Stimulated activated CD8-positive, alpha-beta memory T cell treated with anti-CD3 and anti-CD28 coated beads, Interleukin-12 subunit alpha, Interleukin-12 subunit beta, amount 100 ng/mL, for 1 hour (primary cell): ENCODE data around the gene SAMD4B.
A peak's percentile ranks its signal among the peaks of the same experiment; 100 is the strongest.

ENCODE experiments used
- DNase-seq: peaks from one replicate; pipeline ENCODE4 v3.0.0-alpha.2; 2020; ENCODE audit warnings: low read depth

The SAMD4B gene

GRCh38 chr19:39397360-39398296, 55.4 kb downstream of the SAMD4B start:
- DNase-seq = peak; percentile 92

DNA sequence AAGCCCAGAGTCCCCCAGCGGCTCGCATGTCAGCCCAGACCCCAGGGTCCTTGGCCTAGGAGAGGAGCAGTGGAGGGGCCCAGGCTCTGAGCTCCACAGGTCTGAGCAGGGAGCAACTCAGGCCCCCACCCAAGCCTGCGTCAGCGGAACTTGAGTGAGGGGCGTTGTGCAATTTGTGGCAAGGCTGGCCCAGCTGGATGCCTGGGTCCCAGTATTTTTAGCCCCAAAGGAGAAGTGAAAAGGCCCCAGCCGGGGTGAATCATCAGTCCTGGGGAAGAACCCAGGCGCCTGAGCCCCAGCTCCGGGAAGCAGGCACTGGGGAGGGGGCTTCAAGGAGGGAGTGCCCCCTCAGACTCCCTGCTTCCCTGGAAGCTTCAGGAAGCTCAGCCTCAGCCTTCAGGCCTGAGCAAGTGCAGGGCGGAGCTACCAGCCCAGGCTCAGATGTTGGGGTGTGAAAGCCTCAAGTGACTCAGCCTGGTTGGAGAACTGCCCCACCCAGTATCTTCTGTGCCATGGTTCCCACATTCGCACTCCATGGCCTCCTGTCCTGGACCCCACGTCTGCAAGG, 56.2 kb downstream of the SAMD4B start:
- no peak for DNase-seq

DNA sequence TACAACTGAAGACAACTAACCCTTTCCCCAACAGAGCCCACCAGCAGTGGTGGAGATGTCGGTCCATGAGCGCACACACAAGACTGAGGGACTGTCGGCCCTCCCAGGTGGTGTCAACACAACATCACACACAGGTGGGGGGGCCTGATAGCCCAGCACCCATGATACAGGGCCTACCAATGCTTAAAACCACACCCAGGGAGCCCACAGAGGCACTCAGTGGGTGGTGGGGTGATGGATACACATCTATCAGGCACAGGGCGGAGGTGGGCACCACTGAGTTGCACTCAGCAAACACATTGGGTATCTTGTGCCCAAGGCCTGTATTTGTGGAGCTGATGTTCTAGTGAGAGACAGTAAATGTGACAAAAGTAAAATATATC, 57.4 kb downstream of the SAMD4B start:
- DNase-seq = no peak

DNA sequence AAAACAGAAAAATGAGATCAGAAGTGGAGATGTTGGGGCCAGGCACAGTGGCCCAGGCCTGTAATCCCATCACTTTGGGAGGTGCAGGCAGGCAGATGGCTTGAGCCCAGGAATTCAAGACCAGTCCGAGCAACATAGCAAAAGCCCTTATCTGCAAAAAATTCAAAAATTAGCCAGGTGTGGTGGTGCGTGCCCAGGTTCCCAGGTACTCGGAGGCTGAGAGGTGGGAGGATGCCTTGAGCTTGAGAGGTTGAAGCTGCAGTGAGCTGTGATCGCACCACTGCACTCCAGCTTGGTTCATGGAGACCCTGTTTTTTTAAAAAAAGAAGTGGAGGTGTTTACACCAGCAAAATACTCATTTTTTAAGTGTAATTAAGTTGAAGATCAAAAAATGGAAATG, 57.8 kb downstream of the SAMD4B start:
- no peak for DNase-seq

GRCh38 chr19:39401070-39401548, 58.9 kb downstream of the SAMD4B start:
- DNase-seq = no peak

GRCh38 chr19:39401549-39402345, 59.5 kb downstream of the SAMD4B start:
- peak; percentile 78 for DNase-seq

DNA sequence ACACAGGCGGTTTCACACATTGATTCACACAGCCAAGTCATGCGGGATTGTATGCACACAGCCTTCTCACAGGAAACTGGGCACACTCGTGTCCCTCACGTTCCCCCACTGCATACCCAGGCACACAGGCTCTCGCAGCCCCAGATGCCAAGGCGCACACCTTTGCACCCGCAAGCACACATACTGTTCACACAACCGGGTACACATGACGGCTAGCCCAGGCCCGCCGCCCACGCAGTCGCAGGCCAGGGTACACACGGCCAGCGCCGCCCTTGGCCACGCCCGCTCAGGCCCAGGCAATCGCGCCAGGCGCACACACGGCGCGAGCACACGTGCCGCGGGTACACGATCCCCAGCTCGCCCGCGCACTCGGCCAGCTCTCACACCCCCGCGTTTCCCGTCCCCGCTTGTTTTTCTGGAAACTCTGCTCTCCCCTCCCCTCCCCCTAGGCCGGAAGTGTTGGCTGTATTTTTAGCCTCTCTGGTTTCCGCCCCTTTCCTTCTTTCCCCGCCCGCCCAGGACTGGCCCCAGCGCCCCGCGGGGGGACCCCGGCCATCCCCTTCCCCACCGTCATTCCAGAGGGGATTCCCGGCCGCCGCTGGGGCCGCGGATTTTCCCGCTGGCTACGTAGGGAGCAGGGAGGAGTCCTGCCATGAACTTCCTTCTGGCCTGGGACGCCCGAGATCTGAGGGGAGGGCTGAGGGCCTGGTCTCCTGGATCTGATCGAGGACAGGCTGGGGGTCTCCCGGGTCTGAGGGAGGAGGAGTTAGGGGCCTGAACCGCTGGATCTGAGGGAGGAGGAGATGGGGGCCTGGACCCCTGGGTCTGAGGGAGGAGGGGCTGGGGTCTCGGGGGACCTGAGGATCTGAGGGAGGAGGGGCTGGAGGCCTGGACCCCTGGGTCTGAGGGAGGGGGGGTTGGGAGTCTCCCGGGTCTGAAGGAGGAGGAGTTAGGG, 60.4 kb downstream of the SAMD4B start:
- peak; percentile 85 for DNase-seq

DNA sequence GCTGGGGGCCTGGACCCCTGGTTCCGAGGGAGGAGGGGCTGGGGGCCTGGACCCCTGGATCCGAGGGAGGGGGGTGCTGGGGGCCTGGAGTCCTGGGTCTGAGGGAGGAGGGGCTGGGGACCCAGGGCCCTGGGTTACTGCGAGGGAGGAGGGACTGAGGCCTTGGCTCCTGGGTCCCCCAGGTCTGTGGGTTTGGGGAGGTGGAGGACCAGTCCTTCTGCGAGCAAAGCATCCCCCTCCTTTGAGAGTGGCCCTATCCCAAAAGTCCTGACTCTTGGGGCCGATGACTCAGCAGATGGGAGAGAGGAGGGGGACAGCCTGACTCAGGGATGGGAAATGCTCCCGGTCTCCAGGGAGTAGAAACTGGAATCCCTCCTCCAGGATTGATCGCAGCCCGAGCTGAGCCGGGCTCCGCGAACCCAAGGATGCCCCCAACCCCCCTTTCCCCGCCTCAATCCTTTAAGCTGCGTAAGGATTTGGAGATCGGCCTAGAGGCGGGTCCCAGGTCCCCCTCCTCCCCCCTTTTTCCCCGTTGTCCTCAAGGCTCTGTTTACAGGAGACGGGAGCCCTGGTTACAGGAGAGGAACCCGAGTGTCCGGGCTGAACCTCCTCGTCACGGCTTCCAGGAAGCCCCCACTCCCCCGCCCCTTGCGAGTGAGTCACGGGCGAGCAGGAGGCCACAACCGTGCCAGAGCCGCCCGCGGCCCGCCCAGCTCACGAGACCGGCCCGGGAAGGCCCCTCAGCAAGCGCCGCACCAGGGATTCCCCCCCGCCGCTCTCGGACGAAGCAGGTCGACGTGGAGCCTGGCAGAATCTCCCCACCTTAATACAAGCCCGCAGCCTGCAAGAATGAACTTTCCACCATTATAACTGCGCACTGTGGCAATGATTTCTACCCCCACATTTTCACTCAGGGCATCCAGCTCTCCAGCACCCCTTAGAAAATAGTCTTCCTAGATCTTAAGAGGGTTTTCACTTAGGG, 61.4 kb downstream of the SAMD4B start:
- peak; percentile 96 for DNase-seq

DNA sequence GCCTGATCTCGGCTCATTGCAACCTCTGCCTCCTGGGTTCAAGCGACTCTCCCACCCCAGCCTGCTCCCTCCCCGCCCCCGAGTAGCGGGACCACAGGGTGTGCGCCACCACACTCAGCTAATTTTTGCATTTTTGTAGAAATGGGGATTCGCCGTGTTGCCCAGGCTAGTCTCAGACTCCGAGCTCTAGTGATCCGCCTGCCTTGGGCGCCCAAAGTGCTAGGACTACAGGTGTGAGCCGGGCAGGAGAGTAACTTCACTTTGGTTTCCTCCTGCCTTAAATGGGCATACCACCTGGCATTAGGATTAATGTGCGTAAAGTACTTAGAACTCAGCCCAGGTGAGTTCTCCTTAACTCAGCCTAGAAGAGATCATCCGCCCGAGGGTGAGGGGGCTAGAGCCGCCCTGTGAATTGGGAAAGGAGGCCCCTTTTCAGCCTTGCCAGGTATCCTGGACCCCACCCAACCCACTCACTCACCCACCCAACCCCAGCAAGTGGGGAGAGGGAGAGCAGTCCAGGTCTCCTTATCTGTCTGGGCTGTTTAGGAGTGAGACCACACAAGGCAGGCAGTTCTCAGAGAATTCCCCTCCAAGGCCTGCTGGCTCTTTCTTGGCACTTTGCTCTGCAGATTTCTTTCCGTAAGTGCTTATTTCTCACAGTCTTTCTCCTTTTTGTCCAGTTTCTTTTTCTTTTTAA, 63.2 kb downstream of the SAMD4B start:
- no peak for DNase-seq

DNA sequence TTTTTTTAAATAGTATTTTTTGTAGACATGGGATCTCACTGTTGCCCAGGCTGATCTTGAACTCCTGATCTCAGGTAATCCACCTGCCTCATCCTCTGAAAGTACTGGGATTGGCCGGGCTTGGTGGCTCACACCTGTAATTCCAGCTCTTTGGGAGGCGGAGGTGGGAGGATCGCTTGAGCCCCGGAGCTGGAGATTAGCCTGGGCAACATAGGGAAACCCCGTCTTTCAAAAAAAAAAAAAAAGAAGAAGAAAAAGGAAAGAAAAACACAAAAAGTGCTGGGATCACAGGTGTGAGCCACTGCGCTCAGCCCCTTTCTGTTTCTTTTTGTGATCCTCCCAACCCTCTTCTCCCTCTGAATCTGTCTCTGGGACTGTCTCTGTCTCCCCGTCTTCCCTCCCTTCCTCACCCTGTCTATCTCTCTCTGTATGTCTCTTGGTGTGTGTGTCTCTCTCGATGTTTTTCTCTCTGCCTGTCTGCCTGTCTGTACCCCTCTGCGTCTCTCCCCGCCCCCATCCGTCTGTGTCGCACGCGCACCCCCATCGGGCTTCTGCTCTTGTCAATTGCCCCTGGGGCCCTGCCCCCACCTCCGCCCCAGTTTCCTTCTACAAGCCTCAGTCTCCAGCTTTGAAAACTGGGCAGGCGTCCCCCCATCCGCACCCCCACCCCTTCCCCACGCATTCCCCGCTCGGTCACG, 63.9 kb downstream of the SAMD4B start:
- peak; percentile 89 for DNase-seq

GRCh38 chr19:39406656-39407409, 64.6 kb downstream of the SAMD4B start, which contains the start of gene ZFP36:
ZFP36 (plus strand) TSS chr19:39406847; CDS start chr19:39406905, 58 bp downstream.
- peak; percentile 87 for DNase-seq

DNA sequence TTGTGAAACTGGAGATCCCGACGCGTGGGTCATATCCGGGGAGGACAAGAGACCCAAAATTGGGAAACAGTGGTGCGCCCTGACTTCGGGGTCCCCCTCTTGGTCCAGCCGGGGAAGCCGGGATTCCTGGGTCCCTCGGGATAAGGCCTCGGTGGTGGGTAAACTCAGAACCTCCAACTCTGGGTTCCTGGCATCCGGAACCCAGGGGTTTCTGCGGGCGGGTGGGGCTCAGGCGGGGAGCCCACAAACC, 65.1 kb downstream of the SAMD4B start:
- DNase-seq = no peak

DNA sequence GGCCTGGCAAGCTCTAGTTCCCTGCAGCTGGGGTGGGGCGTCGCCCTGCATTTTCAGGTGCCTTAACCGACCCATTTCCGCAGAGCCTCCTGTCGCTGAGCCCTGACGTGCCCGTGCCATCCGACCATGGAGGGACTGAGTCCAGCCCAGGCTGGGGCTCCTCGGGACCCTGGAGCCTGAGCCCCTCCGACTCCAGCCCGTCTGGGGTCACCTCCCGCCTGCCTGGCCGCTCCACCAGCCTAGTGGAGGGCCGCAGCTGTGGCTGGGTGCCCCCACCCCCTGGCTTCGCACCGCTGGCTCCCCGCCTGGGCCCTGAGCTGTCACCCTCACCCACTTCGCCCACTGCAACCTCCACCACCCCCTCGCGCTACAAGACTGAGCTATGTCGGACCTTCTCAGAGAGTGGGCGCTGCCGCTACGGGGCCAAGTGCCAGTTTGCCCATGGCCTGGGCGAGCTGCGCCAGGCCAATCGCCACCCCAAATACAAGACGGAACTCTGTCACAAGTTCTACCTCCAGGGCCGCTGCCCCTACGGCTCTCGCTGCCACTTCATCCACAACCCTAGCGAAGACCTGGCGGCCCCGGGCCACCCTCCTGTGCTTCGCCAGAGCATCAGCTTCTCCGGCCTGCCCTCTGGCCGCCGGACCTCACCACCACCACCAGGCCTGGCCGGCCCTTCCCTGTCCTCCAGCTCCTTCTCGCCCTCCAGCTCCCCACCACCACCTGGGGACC, 65.6 kb downstream of the SAMD4B start:
- DNase-seq = peak; percentile 54

- no peak for DNase-seq
Observed at GRCh38 chr19:39408392-39409207, 66.4 kb downstream of the SAMD4B start.

DNA sequence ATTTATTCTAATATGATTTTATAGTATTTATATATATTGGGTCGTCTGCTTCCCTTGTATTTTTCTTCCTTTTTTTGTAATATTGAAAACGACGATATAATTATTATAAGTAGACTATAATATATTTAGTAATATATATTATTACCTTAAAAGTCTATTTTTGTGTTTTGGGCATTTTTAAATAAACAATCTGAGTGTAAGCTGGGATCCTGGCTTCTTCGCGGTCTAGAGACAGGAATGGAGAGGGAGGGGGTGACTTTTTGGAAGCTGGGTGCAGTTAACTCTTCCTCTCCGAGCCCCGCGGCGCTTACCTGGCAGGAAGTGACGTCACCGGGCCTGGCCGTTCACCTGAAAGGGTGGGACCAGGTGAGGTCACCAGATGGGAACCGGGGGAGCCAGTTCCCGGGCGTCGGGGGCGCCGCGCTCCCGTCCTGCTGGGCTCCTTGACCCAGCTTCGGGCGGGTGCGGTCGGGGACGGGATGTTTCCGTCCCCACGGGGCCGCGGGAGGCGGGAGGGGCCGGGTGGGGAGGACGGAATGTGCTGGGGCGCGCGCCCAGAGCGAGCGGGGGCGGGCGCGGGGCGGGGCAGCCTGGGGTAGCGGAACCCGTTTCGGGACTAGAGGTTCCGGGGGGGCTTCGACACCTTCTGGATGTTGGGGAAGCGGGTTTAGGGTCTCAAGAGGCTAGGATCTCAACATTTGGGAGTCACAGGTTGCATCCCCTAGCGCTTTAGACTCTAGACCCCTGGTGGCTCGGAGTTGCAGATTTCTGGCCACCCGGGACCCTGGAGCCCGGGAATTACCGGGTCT, 67.2 kb downstream of the SAMD4B start:
- DNase-seq = peak; percentile 91
